HG03460 (cell line): ENCODE data around the gene RAVER1.
A peak's percentile ranks its signal among the peaks of the same experiment; 100 is the strongest.

Source experiments
- ATAC-seq: cut with Tn5 transposase; IDR thresholded peaks from one replicate; pipeline ENCODE4 v1.9.1; 2021; ENCODE audit not compliant: unreplicated experiment

The RAVER1 gene

GRCh38 chr19:10270616-10271394 lies 62.5 kb downstream of the RAVER1 start, which contains the start of gene ICAM1:
TSS of gene ICAM1 (plus strand) at chr19:10271120. CDS start at chr19:10271160, 40 bp downstream.
- ATAC-seq: peak; percentile 43

- ATAC-seq: peak; percentile 38
Observed at GRCh38 chr19:10270180-10270615, 63.1 kb downstream of the RAVER1 start.

- peak; percentile 22 for ATAC-seq
Observed at GRCh38 chr19:10269333-10270179, 63.8 kb downstream of the RAVER1 start.

GRCh38 chr19:10268071-10268470 lies 65.3 kb downstream of the RAVER1 start:
- ATAC-seq: no peak

GRCh38 chr19:10266706-10267105 lies 66.6 kb downstream of the RAVER1 start:
- no peak for ATAC-seq
